T-cell (primary cell): ENCODE results near the gene JAZF1. TPM values are rescaled to one million over a fixed set of nuclear protein-coding genes. Genes with fewer than 3 reads are reported as not detected.

Source experiments
- ATAC-seq, 4 experiments: fragments of 200-7000 bp in 3 of 4; fragments of 150-1000 bp in 1 of 4; cut with Tn5 transposase; replicated peaks in 1 of 4; 1 replicate in 3 of 4; 2 replicates in 1 of 4; pipeline ENCODE4 v1.10.0; 2021; ENCODE audit warnings: moderate library complexity in 3 of 4, mild to moderate bottlenecking in 2 of 4, moderate number of reproducible peaks in 1 of 4
- CTCF ChIA-PET, 2 donors: fragments of 300-600 bp; sonication (Branson Sonifier 250); formaldehyde crosslinking; loops; one replicate each; lab custom pipeline; 2022; ENCODE audit warnings: antibody characterized with exemption in 2 of 2; lab: Charles Lee
- POLR2A ChIA-PET, 2 donors: fragments of 300-600 bp; sonication (Branson Sonifier 250); formaldehyde crosslinking; loops; one replicate each; lab custom pipeline; 2022; ENCODE audit warnings: antibody characterized with exemption in 2 of 2; lab: Charles Lee
- DNase-seq, 35 experiments: peaks; one replicate each; pipeline versions ENCODE4 v3.0.0 to v3.0.0-alpha.2; 2013 to 2023
- H3K27ac ChIP-seq: one replicate; pipeline ENCODE4 v1.5.1; 2013; ENCODE audit warnings: low read length
- H3K27me3 ChIP-seq, 2 experiments: replicated peaks in 1 of 2; 1 replicate in 1 of 2; 2 replicates in 1 of 2; pipeline versions ENCODE4 v1.6.1 to v1.7.0; 2013; ENCODE audit warnings: low read length in 1 of 2, mixed read lengths in 1 of 2; ENCODE audit not compliant: control insufficient read depth in 2 of 2, insufficient read depth in 2 of 2; ENCODE audit errors: extremely low read depth in 1 of 2
- H3K36me3 ChIP-seq, 2 donors: 1 replicate in 1 of 2; 2 replicates in 1 of 2; pipeline versions ENCODE4 v1.6.1 to v1.7.0; 2013; ENCODE audit warnings: low read length in 1 of 2; ENCODE audit not compliant: control insufficient read depth in 2 of 2, insufficient read depth in 1 of 2; ENCODE audit errors: extremely low read depth in 1 of 2
- H3K4me1 ChIP-seq, 2 experiments: 1 replicate in 1 of 2; 2 replicates in 1 of 2; pipeline versions ENCODE4 v1.6.1 to v1.7.0; 2013; ENCODE audit warnings: low read length in 2 of 2, mixed read lengths in 1 of 2; ENCODE audit not compliant: insufficient read depth in 2 of 2, control insufficient read depth in 1 of 2; ENCODE audit errors: extremely low read depth in 1 of 2
- H3K4me3 ChIP-seq, 2 donors: 1 replicate in 1 of 2; 2 replicates in 1 of 2; pipeline versions ENCODE4 v1.5.1 to v1.7.0; 2013; ENCODE audit warnings: mild to moderate bottlenecking in 2 of 2, low read length in 1 of 2, moderate library complexity in 1 of 2; ENCODE audit not compliant: control insufficient read depth in 1 of 2; ENCODE audit errors: extremely low read depth in 1 of 2
- H3K9me3 ChIP-seq: 2 replicates; pipeline ENCODE4 v1.7.0; 2013
- H3K27ac Mint-ChIP-seq, 2 donors: one replicate each; pipeline ENCODE4 v1.8.0; 2020 to 2021; ENCODE audit warnings: mild to moderate bottlenecking in 2 of 2, mixed read lengths in 2 of 2
- H3K27me3 Mint-ChIP-seq, 2 donors: one replicate each; pipeline ENCODE4 v1.8.0; 2021 to 2022; ENCODE audit warnings: mixed read lengths in 2 of 2
- H3K36me3 Mint-ChIP-seq: one replicate; pipeline ENCODE4 v1.8.0; 2021; ENCODE audit warnings: mixed read lengths
- H3K4me1 Mint-ChIP-seq, 3 donors: one replicate each; pipeline ENCODE4 v1.8.0; 2020 to 2022; ENCODE audit warnings: mixed read lengths in 3 of 3, mild to moderate bottlenecking in 1 of 3
- H3K4me3 Mint-ChIP-seq, 3 donors: one replicate each; pipeline ENCODE4 v1.8.0; 2020 to 2022; ENCODE audit warnings: mild to moderate bottlenecking in 3 of 3, mixed read lengths in 3 of 3, moderate library complexity in 3 of 3
- H3K9me3 Mint-ChIP-seq, 3 donors: one replicate each; pipeline ENCODE4 v1.8.0; 2020 to 2022; ENCODE audit warnings: mixed read lengths in 3 of 3
- WGBS: methylation state at CpG from one replicate; pipeline ENCODE4 v1.1.5; 2013; ENCODE audit warnings: missing lambda C conversion rate; ENCODE audit not compliant: insufficient coverage; 5-methylcytosine and 5-hydroxymethylcytosine counted together
- total RNA-seq, 35 experiments: library from RNA in 6 of 35; stranded (reverse) in 6 of 35; fragments of 120-200 nt in 1 of 35; gene quantifications; one replicate each; pipeline versions ENCODE4 v1.2.1 to v1.2.4 and lab custom pipeline; 2013 to 2026

Gene JAZF1
- total RNA-seq, 5 donors from 2014 or later (not counting 1 experiment from before 2014, with no cell fraction given), result 9.6 to 22.1 (median 15.9) TPM

- ATAC-seq (no peak), DNase-seq (no peak)
- no peaks in the 10 kb centered on the region for H3K27me3 Mint-ChIP-seq
- H3K36me3 ChIP-seq, result no peaks in the 10 kb centered on the region
- POLR2A ChIA-PET, result no interaction called here
- H3K27ac ChIP-seq, result no peak overlapping the region
- 95% methylated on average over 3 of the region's 8 CpGs for WGBS
- no peak overlapping the region for H3K27ac Mint-ChIP-seq
- H3K36me3 Mint-ChIP-seq, result peaks cover 31% of the 10 kb centered on the region
- H3K9me3 Mint-ChIP-seq, result no peaks in the 10 kb centered on the region
- CTCF ChIA-PET, result no interaction called here
- H3K4me3 Mint-ChIP-seq, result no peak overlapping the region
- H3K4me1 Mint-ChIP-seq, result peaks cover 2 to 5% (median 2%) of the 10 kb centered on the region in 3 donors
- no peaks in the 10 kb centered on the region for H3K9me3 ChIP-seq
- H3K4me1 ChIP-seq, result no peaks in the 10 kb centered on the region
- H3K4me3 ChIP-seq, result no peak overlapping the region
- no peaks in the 10 kb centered on the region for H3K27me3 ChIP-seq
These were observed 237.9 kb downstream of the JAZF1 start for GRCh38 chr7:27942711-27943110.

GRCh38 chr7:27941522-27941921, 239.1 kb downstream of the JAZF1 start:
- no peak overlapping the region for H3K4me3 Mint-ChIP-seq
- Histone ChIP-seq H3K9me3 (no peaks in the 10 kb centered on the region), H3K4me1 (no peaks in the 10 kb centered on the region), H3K36me3 (no peaks in the 10 kb centered on the region), H3K4me3 (no peak overlapping the region), H3K27me3 (no peaks in the 10 kb centered on the region), H3K27ac (no peak overlapping the region)
- peaks cover 31% of the 10 kb centered on the region for H3K36me3 Mint-ChIP-seq
- H3K9me3 Mint-ChIP-seq, result no peaks in the 10 kb centered on the region
- DNase-seq (no peak), ATAC-seq (no peak)
- peaks cover 0 to 2% (median 0%) of the 10 kb centered on the region in 3 donors for H3K4me1 Mint-ChIP-seq
- H3K27me3 Mint-ChIP-seq, result no peaks in the 10 kb centered on the region
- H3K27ac Mint-ChIP-seq, result no peak overlapping the region
- CTCF ChIA-PET, result interaction anchor here (0.5 to 1.5 kb wide), 3 partner anchors 12 to 890 kb away, joined by 3 to 5 read pairs (median 4); no protein-coding TSS in a partner anchor
- 100% methylated on average over 1 of the region's 2 CpGs for WGBS
- POLR2A ChIA-PET, result no interaction called here

GRCh38 chr7:27940341-27940740, 240.3 kb downstream of the JAZF1 start:
- Histone ChIP-seq H3K9me3 (no peaks in the 10 kb centered on the region), H3K4me3 (no peak overlapping the region), H3K36me3 (no peaks in the 10 kb centered on the region), H3K4me1 (no peaks in the 10 kb centered on the region), H3K27ac (no peak overlapping the region), H3K27me3 (no peaks in the 10 kb centered on the region)
- Mint-ChIP-seq H3K27me3 (no peaks in the 10 kb centered on the region), H3K36me3 (peaks cover 28% of the 10 kb centered on the region), H3K9me3 (no peaks in the 10 kb centered on the region), H3K4me1 (peaks cover 0 to 2% (median 0%) of the 10 kb centered on the region in 3 donors), H3K4me3 (no peak overlapping the region), H3K27ac (no peak overlapping the region)
- WGBS, result 96% methylated on average over 3 of the region's 9 CpGs
- DNase-seq (no peak), ATAC-seq (no peak)
- POLR2A ChIA-PET, result no interaction called here
- CTCF ChIA-PET, result no interaction called here

- H3K9me3 Mint-ChIP-seq, result no peaks in the 10 kb centered on the region
- H3K27ac Mint-ChIP-seq, result no peak overlapping the region
- H3K4me1 Mint-ChIP-seq, result peaks cover 0 to 2% (median 0%) of the 10 kb centered on the region in 3 donors
These were observed 240.7 kb downstream of the JAZF1 start for GRCh38 chr7:27939893-27940292.

GRCh38 chr7:27936768-27937102, 243.9 kb downstream of the JAZF1 start:
- no peaks in the 10 kb centered on the region for H3K9me3 Mint-ChIP-seq
- POLR2A ChIA-PET, result no interaction called here
- H3K4me3 Mint-ChIP-seq, result no peak overlapping the region
- H3K27me3 Mint-ChIP-seq, result no peaks in the 10 kb centered on the region
- H3K36me3 Mint-ChIP-seq, result peaks cover 24% of the 10 kb centered on the region
- Histone ChIP-seq H3K27ac (no peak overlapping the region), H3K9me3 (no peaks in the 10 kb centered on the region), H3K27me3 (no peaks in the 10 kb centered on the region), H3K4me3 (no peak overlapping the region), H3K36me3 (no peaks in the 10 kb centered on the region), H3K4me1 (no peaks in the 10 kb centered on the region)
- H3K4me1 Mint-ChIP-seq, result peaks cover 0 to 3% (median 2%) of the 10 kb centered on the region in 3 donors
- H3K27ac Mint-ChIP-seq, result no peak overlapping the region
- CTCF ChIA-PET, result interaction anchor here in 1 of 2 donors (1.4 kb wide), 1 partner anchor 16 kb away, joined by 3 read pairs; no protein-coding TSS in a partner anchor
- ATAC-seq (no peak), DNase-seq (no peak)

More at GRCh38 chr7:27939893-27940292, 240.7 kb downstream of the JAZF1 start:
- Mint-ChIP-seq H3K27me3 (no peaks in the 10 kb centered on the region), H3K4me3 (no peak overlapping the region), H3K36me3 (peaks cover 27% of the 10 kb centered on the region)
- H3K4me1 ChIP-seq, result no peaks in the 10 kb centered on the region
- no peaks in the 10 kb centered on the region for H3K27me3 ChIP-seq
- ChIA-PET CTCF (no interaction called here), POLR2A (no interaction called here)
- DNase-seq (no peak), ATAC-seq (no peak)
- H3K4me3 ChIP-seq, result no peak overlapping the region
- no peaks in the 10 kb centered on the region for H3K36me3 ChIP-seq
- 97% methylated on average over 5 of the region's 10 CpGs for WGBS
- H3K9me3 ChIP-seq, result no peaks in the 10 kb centered on the region
- no peak overlapping the region for H3K27ac ChIP-seq

GRCh38 chr7:27936047-27936767, 244.4 kb downstream of the JAZF1 start:
- Histone ChIP-seq H3K27ac (no peak overlapping the region), H3K9me3 (no peaks in the 10 kb centered on the region), H3K36me3 (no peaks in the 10 kb centered on the region), H3K4me3 (no peak overlapping the region), H3K4me1 (no peaks in the 10 kb centered on the region), H3K27me3 (no peaks in the 10 kb centered on the region)
- DNase-seq (no peak), ATAC-seq (no peak)
- CTCF ChIA-PET, result interaction anchor here in 1 of 2 donors (1.4 kb wide), 1 partner anchor 17 kb away, joined by 3 read pairs; no protein-coding TSS in a partner anchor
- WGBS, result no CpG with 5 or more reads among the region's 6 CpGs
- Mint-ChIP-seq H3K27ac (no peak overlapping the region), H3K9me3 (no peaks in the 10 kb centered on the region), H3K27me3 (no peaks in the 10 kb centered on the region), H3K36me3 (peaks cover 20% of the 10 kb centered on the region), H3K4me3 (no peak overlapping the region), H3K4me1 (peaks cover 0 to 3% (median 2%) of the 10 kb centered on the region in 3 donors)
- POLR2A ChIA-PET, result no interaction called here
